ENCODE data around the gene EPS15.

EPS15 gene

DNA sequence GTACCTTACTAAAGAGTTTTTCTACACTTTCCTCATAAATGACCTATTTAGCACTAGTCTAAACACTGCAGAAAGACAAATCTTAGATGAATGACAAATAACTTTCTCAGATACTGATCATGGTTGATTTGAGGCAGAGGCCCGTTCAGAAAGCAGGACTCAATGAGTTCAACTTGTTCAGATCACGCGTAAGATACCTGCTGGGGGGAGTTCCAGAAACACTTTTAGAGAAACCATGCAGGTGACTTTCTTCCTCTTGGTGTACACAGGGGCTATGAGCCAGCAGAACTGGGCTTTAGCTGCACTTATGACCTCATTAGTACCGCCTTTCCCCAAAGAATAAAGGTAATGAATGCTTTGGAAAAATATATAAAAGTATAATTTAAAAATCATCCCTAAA lies 149.9 kb downstream of the EPS15 start:
- DNase-seq, result no peak

DNA sequence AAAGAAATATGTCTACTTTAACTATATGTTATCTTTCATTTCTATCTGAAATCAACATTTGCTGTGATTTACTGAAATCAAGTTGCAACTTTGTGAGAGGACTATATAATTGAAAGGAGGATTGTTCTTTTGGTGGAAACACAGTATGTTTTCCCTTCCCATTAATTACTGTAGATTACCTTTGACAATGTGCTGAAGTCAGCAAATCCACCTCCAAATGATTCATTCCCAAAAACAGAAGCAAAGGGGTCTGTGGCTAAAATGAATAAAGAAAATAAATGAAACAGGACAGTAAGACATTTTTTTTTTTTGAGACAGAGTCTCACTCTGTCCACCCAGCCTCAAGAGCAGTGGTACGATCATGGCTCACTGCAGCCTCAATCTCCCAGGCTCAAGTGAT lies 153.3 kb downstream of the EPS15 start:
- DNase-seq, result no peak

DNA sequence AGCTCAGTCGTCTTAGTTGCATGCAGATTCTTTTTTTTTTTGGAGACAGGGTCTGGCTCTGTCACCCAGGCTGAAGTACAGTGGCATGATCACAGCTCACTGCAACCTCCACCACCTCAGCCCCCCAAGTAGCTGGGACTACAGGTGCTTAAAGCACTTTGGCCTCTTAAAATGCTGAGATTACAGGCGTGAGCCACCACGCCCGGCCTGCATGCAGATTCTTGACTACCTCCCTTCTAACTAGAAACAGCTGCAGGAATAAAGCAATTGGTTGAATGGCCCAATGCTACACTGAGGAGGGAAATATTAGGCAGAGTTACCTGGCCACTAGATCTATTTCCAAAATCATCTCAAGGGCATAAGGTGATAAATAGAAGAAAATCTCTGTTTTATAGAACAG lies 159.2 kb downstream of the EPS15 start:
- DNase-seq, result no peak

- no peak for DNase-seq
These were observed 163.7 kb downstream of the EPS15 start for GRCh38 chr1:51355382-51355781.

- DNase-seq, result no peak
These were observed 164.7 kb downstream of the EPS15 start for GRCh38 chr1:51354416-51354815.

DNA sequence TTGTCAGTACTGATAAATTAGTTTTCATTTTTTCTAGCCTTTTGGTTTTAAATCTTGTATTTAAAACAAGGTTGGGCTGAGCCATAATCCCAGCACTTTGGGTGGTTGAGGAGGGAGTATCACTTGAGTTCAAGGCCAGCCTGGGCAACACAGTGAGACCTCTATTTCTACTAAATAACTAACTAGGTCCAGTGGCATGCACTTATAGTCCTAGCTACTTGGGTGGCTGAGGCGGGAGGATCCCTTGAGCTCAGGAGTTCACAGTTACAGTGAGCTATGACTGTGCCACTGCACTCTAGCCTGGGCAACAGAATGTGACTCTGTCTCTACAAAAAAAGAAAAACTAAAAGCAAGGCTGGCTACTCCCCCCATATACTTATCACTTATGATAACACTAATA lies 167.2 kb downstream of the EPS15 start:
- no peak for DNase-seq

DNA sequence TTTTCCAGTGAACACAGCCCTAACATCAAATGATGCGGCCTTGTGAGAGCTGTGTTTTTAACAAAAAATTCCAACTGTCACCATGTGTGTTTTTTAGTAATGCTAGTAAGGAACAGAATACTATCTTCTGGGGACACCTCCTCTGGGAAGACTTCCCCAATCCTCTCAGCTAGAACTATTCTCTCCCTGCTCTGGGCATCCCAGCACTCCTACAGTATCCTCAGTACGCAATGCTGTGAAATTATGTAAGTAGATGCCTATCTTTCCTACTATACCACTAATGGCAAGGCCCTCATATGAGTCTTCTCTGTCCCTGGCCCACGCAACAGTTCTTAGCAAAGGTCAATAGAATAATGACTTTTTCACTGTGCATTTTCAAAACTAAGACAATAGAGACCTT lies 169.2 kb downstream of the EPS15 start:
- DNase-seq, result no peak

DNA sequence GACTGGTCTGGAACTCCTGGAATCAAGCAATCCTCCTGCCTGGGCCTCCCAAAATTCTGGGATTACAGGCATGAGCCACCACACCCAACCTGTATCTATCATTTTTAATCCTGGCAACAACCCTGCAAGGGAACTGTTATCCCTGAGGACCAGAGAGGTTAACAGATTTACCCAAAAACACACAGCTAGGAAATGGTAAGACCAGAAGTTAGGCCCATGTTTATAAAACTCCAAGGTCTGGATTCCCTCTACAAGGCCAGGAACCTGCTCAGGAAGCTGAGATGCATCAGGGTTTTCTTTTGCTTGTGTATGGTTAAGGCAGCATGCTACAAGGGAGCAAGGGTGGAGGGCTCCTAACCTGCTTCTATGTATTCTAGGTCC lies 170.9 kb downstream of the EPS15 start:
- no peak for DNase-seq

- no peak for DNase-seq
These were observed 171.5 kb downstream of the EPS15 start for GRCh38 chr1:51347398-51348146.

DNA sequence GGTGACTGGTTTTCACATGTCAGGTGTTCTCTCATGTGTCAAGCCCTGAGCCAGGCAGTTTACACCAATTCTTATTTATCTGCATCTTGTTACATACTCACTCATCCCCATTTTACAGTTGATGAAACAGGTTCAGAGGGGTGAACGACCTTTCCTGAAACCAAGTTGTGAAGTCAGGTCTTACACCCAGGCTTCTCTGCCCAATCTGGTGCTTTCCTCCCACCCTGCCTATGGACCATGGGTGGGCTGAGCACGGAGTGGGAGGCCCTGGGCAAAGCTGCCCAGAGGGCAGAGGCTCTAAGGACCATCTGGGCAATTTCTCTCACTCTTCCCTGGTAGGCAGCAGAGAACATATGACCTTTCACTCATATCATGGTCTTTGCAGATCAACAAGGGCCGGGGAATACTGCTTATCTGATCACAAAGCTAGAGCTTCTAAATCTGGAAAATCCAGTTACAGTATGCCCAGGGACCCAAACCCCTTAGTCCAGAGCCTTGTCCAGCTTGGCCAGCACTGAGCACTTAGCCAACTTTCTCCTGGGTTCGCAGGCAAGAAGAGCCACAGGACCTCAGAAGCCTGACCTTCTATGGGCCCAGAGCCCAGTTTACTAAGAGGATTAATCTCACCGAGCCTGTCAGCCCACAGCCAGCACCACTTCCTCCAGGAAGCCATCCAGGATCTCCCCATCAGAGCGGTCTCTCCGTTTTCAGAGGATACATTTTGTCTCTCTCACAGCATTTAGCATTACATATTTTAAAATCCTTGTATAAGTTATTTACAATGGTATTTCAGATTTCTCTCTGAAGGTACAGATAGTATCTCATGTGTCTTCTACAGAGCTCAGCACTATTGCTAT lies 172.8 kb downstream of the EPS15 start:
- DNase-seq, result no peak

- DNase-seq, result no peak
These were observed 173.8 kb downstream of the EPS15 start for GRCh38 chr1:51345300-51345687.

DNA sequence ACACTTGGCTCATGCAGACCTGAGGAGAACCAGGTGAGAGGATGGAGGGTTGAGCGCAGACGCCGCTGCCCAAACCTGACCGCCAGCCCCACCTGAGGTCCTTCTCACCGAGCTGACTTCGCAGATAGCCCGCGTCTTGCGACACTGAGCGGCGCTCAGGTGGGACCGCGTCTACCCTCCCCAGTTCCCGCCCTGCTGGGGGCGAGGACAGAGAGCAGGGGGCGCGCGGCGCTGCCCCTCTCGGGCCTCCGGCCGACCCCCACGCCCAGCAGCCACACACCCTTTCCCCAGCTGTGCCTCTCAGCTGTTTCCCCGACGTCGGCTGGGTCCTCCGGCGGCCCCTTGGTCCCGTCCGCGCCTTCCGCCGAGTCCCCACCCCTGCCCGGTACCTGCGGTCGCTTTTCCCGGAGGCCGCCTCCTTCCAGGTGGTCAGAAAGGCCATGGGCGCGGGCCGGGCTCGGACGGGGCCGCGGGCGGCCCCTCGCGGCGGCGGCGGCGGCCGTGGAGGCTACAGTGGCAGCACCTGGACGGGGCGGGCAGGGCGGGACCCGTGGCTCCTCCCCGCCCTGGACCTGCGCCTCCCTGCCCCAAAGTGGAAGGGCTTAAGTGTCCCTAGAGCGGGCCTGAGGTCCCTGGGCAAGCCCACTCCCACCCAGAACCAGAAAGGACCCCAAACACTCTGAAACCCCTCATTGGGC lies 174.3 kb downstream of the EPS15 start:
- no peak for DNase-seq

GRCh38 chr1:51344276-51344601 lies 174.8 kb downstream of the EPS15 start:
- DNase-seq, result no peak

DNA sequence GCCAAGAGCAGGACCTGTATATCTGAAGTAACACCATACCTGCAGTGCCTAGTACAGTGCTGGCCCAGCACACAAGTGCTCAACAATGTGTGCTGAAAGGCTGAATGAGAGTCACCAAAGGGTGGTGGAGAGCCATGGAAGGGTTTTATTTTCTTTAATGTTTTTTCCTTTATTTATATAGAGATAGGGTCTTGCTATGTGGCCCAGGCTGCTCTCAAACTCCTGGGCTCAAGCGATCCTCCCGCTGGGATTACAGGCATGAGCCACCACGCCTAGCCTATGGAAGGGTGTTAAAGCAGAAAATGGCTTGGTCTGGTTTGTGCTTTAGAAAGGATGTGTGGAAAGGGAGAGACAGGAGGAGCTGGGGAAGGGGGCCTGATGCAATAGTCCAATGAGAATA lies 175.4 kb downstream of the EPS15 start:
- no peak for DNase-seq

- DNase-seq, result no peak
These were observed 176.4 kb downstream of the EPS15 start for GRCh38 chr1:51342591-51343206.

DNA sequence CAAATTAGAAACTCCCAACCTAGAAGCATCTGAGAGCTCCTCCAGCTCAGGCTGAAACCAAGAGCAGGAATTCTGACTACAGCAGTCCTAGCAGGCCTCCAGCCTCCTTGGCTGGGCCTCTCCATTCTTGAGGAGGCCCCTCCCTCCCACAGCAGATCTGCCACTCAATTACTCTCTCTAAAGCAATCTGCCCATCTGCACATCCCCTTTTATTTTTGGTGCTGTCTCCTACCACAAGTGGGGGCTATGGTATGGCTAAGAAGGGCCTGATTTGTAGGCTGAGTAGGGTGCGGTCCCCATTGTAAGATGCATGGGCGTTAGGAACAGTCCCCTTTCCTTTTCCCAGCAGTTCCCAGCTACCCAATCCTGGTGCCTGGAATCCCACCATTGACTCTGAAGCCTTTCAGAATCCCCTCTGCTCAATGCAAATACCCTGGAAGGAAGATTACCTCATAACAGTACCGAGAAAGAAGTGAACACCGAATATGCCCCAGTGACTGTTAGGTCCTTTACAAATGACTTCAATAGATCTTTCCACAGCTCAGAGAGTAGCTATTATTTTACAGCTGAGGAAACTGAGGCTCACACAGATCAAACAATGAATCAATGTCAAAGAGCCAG lies 177.1 kb downstream of the EPS15 start:
- DNase-seq, result no peak

DNA sequence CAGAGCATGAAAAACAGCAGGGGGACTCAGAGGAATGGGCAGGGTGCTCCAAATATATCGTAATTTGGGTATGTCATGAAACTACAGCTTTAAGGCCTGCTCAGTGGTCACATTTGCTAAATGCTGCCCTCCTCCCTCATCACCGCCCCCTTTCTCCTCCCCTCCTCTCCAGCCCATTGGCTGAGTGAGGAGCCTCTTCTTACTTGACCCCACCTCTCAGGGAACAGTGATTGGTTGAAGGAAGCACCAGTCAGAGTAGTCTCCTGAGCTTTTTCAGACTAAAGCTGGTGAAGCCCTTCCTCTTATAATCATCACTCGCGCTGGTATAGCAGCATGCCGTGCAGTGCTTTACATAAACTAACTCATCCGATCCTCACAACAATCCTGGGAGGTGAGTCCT lies 178.7 kb downstream of the EPS15 start:
- DNase-seq, result no peak

DNA sequence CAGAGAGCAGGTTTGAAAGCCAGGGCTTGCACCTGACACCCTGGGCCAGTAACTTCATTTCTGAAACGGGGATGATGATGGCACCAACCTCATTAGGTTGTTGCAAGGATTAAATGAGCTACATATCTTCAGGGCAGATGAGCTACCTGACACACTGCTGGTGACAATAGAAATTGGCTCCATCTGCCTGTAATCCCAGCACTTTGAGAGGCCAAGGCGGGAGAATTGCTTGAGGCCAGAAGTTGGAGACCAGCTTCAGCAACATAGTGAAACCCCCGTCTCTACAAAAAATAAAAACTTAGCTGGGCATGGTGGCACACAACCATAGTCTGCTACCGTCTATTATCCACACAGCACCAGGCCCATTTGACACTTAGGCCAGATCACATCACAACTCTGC lies 182.4 kb downstream of the EPS15 start:
- DNase-seq, result no peak

DNA sequence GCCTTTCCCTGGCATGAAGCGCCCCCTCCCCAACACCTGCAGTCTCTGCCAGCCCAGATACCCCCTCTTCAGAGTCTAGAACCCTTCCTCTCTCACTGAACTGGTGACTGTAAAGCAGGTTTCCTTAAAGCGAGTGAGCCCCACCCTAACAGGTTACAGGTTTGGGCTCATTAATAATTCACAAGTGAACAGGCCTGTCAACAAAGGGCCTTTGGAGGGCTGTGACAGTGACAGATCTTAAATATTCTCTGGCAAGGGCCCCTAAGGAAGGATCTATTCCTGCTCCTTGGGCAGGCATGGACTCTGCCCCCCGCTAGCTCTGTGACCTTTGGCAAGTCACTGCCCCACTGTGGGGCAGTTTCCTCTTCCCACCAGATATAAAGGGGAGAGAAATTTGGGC lies 183.1 kb downstream of the EPS15 start:
- DNase-seq, result no peak

GRCh38 chr1:51331206-51332100 lies 187.6 kb downstream of the EPS15 start:
- DNase-seq, result no peak

GRCh38 chr1:51330331-51331201 lies 188.5 kb downstream of the EPS15 start, which contains the start of gene TTC39A:
Gene TTC39A (minus strand): TSS chr1:51330562. CDS start chr1:51330477, 85 bp downstream.
- no peak for DNase-seq

All from activated effector memory CD4-positive, alpha-beta T cell treated with Interleukin-2 at 50 U/mL for 16 hours (primary cell).